ENCODE measurements around the gene CACNA1B. TPM values are rescaled to one million over a fixed set of nuclear protein-coding genes. Genes with fewer than 3 reads are reported as not detected.
"Not testable (repeated sequence)": the region's sequence is repeated elsewhere in the genome, so short reads cannot be mapped to it uniquely, and the experiment has no call there.

CACNA1B gene
- total RNA-seq (ENCODE audit: insufficient read depth, low replicate concordance) = under 0.01 TPM

DNA sequence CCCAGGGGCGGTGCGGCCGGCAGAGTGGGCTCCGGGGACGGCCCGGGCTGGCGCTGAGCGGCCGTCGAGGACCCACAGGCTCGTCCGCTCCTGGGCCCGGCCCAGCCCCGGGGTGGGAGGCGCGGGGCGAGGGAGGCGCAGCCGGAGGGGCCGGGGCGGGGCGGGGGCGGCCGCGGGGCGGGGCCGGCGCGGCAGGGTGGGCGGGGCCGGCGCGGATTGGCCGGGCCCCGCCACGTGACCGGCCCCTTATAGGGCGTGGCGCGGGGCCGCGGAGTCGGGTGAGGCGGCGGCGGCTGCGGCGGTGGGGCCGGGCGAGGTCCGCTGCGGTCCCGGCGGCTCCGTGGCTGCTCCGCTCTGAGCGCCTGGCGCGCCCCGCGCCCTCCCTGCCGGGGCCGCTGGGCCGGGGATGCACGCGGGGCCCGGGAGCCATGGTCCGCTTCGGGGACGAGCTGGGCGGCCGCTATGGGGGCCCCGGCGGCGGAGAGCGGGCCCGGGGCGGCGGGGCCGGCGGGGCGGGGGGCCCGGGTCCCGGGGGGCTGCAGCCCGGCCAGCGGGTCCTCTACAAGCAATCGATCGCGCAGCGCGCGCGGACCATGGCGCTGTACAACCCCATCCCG is at the start of gene CACNA1B:
Gene CACNA1B (plus strand): TSS at position 277 of the 617 bp plus-strand sequence. CDS start 152 bp downstream, at position 429.
- DNase-seq (ENCODE audit: low spot score) = not testable (repeated sequence)

DNA sequence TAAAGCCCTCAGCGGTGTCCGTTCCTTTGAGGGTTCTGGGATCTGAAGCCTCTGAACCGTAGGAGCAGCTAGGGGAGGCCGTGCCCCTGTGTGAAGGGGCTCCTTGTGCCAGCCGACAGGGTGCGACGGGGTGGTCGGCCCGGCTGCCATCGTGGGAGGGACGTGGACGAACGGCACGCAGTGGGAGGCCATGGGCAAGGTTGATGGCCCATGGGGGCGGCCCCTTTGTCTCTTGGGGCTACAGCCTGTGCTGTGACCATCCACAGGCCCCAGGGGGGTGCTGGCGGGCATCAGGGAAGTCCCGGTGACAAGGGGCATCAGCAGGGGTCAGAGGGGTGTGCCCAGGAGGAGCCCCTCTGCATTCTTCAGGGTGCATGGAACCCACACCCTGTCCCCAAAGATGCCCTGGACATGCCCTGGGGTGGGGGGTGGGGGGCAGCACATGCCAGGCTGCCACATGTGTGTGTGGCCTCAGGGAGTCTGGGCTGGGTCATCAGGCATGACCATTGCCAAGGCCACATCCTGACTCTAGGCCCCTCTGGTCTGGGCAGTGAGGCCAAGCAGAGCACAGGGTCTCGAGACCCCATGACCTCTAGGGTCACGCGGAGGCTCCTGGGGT is 49.6 kb upstream of the CACNA1B start:
- no peak for DNase-seq (ENCODE audit: low spot score)

DNA sequence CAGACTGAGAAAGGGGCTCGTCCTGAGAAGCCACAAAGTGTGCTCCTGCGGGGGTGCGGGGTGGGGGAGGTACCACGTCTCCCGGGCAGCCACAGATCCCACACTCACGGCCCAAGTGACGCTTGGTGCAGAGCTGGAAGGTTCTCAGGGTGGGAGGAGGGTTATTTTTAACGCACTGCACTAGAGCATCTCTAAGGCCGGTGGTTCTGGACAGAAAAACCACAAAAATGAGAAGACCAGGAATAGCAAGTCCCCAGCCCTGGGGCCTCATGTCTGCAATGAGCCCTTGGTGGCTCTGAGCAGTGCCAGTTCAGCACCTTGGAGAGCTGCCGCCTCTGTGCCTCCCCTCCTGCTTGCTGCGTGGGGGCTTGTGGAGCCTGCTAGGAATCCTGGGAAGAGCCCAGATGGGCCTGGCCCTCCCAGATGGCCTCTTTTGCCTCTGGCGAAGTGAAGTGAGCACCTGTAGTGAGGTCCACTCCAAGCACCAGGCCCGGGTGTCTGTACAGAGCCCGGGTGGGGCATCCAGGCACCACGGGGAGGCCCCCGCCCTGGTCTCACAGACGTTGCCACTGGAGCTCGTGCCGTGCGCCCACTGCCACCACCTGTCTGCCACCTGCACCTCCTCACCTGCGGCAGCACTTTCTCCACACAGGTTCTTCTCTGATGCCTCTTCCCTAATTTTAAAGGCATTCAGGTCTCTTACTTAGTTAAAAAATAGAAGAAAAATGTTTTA is 48.9 kb upstream of the CACNA1B start:
- DNase-seq (ENCODE audit: low spot score) = peak; percentile 11

DNA sequence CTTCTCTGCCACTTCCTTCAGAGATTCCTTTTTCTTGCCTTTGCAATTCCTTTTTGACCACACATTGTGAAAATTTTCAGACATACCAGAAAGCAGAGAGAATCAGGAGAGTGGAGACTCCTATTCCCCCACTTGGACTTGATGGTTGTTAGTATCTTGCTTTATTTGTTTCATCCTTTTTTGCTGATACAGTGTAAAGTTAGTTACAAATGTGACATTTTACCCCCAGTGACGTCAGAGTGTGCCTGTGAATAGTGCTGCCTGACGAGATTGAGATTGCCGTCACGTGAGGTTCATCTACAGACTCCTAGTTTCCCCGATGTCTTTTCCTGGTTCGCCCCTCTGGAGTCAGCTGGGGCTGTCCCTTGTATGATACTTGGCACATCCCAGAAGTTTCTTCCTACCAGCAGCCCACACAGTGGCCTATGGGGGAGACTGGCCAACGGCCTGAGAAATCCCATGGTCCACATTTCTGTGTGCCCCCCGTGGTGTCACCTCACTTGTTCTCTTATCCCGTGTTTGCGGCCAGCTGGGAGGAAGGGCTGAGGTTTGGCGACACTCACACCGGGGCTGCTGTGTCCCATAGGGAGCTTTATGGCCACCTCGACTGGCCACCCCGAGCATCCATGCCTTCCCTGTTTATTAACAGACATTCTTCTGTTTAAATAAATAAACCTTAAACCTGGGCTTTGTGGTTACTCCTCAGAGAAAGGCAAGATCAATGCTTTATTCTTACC is 48.2 kb upstream of the CACNA1B start:
- no peak for DNase-seq (ENCODE audit: low spot score)

DNA sequence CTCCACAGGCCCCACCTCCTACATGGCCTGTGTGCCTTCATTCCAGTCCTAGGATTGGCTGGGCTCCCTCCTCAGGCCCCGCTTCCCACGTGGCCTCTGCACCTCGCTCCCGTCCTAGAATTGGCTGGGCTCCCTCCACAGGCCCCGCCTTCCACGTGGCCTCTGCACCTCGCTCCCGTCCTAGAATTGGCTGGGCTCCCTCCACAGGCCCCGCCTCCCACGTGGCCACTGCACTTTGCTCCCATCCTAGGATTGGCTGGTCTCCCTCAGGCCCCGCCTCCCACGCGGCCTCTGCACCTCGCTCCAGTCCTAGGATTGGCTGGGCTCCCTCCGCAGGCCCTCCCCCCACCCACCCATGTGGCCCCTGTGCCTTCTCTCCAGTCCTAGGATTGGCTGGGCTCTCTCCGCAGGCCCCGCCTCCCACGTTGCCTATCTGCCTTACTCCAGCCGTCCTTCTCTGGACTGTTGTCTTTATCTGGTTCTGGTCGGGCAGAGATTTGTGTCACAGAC is 45.3 kb upstream of the CACNA1B start:
- DNase-seq (ENCODE audit: low spot score) = no peak

DNA sequence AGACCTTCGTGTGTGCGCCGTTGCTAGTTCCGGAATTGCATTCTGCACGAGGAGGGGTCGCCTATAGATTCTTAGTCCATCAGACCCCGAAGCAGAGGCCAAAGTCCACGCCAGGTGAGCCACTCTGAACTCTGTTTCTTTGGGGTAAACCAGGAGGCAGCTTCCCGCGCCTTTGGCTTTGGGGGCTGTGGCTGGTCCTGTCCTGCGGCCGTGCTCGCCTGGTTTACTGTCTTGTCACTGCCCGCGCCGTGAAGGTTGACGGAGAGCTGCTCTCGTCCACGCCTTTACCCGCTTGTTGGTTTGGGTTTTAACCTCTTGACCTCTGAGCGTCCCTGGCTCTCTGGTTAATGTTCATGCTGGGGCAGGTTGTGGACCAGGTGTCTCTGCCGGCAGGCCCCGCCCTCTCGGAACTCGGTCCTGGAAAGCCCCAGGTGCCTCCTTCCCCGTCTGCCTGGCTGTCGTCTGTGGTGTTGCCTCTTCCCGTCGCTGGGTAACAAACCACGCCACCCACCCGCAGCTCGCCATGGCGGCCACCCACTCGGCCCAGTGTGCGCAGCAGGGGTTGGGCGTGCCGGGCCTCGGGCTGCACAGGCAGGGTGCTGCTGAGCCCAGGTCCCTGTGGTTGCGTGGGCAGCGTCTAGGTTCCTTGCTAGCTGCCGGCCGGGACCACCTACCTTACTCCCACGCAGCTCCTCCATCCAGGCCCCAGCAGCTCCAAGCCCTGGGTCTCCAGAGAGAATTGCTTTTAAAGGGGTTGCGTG is 44.6 kb upstream of the CACNA1B start:
- no peak for DNase-seq (ENCODE audit: low spot score)

DNA sequence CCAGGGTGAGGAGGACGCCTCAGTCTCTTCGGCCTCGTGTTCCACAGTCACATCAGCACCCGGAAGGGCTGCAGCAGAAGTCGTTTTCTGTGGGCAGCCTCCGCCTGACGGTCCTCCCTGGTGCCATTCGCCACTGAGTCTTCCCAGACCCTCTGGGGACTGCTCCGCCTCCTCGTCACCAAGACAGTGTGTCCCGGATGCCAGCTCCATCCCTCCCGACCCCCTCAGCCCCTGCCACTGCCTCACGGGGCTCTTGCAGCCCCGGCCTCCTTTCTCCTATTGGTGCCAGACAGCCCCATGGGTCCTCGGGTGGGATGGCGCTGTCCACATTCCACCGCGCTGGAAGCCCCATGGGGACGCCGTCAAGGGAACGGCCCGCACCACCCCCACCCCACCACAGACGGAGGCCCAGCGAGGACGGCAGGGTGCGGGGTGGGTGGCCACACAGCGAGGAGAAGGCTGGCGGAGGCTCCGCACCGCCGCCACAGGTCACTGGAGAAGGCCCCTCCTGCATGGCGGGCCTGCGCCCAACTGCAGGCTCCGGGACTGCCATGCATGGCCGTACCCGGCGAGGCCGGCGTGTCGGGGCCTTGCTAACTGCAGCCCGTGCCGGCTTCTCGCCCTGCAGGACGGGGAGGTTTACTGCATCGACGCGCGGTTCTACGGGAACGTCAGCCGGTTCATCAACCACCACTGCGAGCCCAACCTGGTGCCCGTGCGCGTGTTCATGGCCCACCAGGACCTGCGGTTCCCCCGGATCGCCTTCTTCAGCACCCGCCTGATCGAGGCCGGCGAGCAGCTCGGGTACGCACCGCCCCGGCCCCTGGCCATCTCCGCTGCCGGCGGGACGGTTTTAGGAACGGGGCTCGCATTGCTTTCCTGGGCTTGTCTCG is 43.6 kb upstream of the CACNA1B start:
- no peak for DNase-seq (ENCODE audit: low spot score)

DNA sequence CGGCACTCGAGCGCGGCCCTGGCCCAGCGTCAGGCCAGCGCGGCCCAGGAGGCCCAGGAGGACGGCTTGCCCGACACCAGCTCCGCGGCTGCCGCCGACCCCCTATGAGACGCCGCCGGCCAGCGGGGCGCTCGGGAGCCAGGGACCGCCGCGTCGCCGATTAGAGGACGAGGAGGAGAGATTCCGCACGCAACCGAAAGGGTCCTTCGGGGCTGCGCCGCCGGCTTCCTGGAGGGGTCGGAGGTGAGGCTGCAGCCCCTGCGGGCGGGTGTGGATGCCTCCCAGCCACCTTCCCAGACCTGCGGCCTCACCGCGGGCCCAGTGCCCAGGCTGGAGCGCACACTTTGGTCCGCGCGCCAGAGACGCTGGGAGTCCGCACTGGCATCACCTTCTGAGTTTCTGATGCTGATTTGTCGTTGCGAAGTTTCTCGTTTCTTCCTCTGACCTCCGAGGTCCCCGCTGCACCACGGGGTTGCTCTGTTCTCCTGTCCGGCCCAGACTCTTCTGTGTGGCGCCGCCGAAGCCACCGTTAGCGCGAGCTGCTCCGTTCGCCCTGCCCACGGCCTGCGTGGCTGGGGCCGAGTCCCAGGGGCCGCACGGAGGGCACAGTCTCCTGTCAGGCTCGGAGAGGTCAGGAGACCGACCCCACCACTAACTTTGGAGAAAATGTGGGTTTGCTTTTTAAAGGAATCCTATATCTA is 42.6 kb upstream of the CACNA1B start:
- no peak for DNase-seq (ENCODE audit: low spot score)

DNA sequence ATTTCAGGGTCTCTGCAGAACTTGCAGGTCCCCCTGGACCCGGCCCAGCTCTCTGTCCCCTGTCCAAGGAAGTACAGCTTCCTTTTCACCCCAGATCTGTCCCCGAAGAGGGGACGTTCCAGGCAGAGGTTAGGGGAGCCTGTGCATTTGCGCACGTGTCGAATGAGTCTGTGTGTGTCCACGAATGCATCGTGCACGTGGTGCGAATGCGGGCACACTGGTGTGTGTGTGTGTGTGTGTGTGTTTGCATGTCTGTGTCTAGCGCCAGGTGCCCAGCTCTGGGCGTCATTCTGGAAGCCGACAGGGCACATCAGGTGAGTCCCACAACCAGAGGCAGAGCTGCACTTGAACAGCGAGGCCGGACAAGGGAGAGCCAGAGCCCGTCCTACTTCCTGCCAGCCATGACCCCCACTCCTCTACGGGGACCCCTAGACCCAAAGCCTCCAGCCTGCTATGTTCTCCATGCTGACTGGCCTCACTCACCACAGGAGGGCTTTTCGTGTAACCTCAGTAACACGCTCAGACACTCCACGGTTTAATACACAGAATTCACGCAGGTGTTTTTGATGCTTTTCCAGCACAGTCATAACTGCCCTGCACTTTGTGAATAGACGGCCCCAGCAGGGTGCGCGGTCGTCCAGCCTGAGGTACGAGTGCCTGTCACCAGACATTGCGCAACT is 41.3 kb upstream of the CACNA1B start:
- DNase-seq (ENCODE audit: low spot score) = no peak

DNA sequence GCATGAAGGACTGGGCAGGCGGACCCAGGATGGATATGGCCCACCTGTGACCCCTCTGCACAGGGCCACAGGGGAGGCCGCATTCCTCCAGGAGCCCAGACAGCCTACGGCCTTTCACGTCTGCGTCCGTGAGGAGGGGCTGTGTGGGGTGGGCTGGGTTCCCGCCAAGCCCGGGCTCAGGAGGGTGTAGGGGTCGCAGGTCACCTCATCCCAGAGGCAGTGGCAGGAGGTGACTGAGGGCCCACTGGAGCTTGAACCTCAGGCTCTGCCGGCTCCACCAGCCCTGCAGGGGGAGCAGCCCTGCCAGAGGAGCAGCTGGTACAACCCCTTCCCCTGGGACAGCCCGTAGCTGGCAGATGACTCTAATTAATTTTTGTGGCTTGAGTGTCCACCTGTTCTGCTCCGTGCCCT is 40.7 kb upstream of the CACNA1B start:
- DNase-seq (ENCODE audit: low spot score) = no peak

DNA sequence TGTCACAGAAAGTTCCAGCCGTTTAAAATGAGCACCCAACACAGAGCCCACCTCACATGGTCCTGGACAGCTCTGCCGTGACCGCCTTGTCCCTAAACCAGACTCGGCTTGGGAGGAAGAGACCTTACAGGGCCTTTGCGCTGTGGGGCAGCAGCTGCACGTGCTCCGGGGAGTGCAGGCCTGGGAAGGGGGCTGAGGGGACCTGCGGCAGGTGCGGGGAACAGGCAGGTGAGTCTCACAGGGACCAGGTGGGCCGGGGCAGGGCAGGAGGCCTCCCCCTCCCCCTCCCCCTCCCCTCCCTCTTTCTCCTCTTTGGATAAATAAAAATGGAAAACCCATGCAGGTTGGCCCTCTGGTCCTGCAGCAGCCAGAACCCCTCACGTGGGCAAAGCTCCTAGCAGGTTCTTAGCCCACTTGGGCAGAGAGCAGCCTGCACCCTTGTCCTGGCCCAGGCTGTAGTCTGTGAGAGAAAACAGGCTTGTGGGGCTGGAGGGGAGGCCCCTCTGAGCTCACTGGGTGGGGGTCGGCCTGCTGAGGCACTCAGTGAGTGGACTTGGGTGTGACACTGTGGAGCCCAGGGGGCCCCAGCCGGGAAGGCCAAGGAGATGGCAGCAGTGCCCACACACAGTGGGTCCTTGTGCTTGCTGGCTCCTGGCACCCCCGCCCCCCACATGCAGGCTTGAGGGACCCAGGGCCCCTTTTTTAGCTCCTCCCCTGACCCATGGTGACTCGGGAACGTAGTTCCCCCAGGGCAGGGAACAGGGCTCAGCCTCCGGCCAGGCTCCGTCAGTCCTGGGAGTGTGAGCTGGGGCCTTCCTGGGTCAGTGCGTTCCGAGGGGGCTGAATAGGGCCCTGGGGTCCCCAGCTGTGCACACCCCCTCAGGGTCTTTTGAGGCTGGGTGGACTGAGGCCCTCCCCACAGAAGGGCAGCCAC is 40.0 kb upstream of the CACNA1B start:
- DNase-seq (ENCODE audit: low spot score) = no peak

DNA sequence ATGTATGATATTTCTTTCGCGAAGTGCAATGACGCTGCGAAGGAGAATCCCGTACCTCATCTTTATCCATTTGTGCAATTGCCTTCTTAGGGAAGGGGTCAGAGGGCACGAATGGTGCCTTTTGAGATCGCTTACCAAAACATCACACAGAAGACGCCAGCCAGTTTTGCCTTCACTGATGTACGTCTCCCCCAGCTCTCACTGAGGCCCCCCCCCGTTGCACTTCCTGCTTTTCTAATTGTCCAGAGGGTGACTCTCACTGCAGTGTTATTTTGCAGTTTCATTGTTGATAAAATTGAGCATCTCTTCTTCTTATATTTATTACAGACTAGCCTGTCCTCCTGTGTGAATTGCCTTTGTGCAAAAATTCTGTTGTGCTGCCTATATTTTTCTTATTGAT is 39.0 kb upstream of the CACNA1B start:
- no peak for DNase-seq (ENCODE audit: low spot score)

DNA sequence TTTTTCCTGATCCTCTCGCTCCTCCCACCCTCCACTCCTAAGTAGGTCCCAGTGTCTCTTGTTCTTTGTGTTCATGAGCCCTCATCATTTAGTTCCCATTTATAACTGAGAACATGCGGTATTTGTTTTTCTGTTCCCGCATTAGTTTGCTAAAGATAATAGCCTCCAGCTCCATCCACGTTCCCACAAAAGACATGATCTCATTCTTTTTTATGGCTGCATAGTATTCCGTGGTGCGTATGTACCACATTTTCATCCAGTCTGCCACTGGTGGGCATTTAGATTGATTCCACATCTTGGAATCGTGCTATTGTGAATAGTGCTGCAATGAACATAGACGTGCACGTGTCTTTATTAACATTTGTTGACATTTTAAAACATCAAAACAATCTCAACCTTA is 34.2 kb upstream of the CACNA1B start:
- DNase-seq (ENCODE audit: low spot score) = no peak

DNA sequence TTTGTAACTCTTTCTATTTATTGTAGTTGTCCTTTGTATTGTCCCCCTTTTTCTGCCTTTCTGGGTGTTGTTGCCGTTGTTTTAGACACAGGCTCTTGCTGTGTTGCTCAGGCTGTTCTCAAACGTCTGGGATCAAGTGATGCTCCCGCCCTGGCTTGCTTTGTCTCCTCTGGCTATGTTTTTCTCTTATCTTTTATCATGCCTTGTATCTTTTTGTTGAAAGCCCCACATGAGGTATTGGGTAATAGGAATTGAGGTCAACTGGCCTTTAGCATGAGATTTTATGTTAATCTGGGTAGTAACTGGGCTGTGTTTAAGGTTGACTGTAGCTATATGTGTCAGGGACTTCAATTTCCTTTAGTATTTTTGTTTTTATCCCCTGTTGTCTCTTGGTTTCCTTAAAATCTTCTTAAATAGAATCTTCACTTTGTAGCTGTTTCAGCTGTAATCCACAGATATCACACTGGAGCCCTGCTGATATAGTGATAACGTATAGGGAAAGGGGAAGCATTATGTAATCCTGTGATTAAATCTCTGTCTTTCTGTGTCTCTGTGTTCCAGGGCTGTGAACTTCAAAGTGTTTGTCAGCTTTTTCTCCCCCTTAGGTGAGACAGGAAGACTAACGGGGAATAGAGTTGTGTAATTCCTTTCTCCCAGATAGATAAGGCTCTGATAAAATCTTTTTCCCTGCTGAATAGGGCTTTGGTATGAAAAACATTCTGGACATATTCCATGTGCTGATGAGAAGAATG is 25.9 kb upstream of the CACNA1B start:
- no peak for DNase-seq (ENCODE audit: low spot score)

DNA sequence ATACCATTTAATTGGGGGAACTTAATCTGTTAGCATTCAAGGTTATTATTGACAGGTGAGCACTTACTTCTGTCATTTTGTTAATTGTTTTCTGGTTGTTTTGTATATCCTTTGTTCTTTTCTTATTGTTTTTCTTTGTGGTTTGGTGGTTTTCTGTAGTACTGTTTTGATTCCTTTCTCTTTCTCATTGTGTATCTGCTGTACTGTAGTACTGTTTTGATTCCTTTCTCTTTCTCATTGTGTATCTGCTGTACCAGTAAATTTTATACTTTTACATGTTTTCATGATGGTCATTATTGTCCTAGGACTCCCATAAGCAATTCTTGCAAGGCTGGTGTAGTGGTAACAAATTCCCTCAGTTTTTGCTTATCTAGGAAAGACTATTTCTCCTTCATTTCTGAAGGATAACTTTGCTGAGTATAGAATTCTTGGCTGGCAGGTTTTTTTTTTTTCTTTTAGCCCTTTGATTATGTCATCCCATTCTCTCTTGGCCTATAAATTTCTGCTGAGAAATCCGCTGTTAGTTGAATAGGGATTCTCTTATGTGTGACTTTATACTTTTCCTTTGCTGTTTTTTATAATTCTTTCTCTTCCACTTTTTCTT is 24.1 kb upstream of the CACNA1B start:
- DNase-seq (ENCODE audit: low spot score) = no peak

DNA sequence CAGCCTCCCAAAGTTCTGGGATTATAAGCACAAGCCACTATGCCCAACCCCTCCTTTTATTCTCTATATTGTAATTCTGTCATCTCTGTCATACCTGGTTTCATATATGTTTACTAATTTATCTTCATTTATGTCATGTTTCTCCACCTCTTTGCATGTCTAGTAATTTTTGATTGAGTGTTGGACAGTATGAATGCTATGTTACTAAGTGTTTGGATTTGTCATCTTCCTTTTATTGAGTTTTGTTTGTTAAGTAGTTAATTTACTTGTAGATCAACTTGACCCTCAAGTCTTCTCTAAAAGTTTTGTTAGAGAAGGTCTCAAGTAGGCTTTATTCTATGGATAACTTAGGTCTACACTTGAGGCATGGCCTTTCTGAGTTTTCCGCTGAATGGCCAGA is 17.2 kb upstream of the CACNA1B start:
- no peak for DNase-seq (ENCODE audit: low spot score)

Measured in umbilical cord (tissue), 2 donors.